GM19238 (cell line): ENCODE data around the gene USP35.
"Not testable (repeated sequence)": the region's sequence is repeated elsewhere in the genome, so short reads cannot be mapped to it uniquely, and the experiment has no call there.

Experiments used
- DNase-seq: peaks from one replicate; pipeline ENCODE4 v3.0.0; 2011; ENCODE audit warnings: low spot score; ENCODE audit not compliant: insufficient read length

USP35 gene

DNA sequence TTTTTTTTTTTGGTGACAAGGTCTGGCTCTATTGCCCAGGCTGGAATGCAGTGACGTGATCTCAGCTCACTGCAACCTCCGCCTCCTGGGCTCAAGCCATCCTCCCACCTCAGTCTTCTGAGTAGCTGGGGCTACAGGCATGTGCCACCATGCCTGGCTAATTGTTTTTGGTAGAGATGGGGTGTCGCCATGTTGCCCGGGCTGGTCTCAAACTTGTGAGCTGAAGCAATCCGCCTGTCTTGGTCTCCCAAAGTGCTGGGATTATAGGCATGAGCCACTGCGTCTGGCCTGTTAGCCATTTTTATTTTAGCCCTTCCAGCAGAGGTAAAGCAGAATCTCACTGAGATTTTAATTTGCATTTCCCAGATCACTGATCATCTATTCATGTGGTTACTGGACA lies 44.3 kb downstream of the USP35 start:
- DNase-seq: not testable (repeated sequence)

DNA sequence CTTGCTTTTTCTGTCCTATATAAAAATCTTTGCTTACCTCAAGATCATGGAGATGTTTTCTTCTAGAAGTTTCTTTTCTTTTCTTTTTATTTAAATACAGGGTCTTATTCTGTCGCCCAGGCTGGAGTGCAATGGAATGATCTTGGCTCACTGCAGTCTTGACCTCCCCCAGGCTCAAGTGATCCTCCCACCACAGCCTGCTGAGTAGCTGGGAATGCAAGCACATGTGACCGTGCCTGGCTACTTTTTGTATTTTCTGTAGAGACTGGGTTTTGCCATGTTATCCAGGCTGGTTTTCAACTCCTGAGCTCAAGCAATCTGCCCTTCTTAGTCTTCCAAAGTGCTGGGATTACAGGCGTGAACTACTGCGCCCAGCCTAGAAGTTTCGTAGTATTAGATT lies 45.3 kb downstream of the USP35 start:
- no peak for DNase-seq

DNA sequence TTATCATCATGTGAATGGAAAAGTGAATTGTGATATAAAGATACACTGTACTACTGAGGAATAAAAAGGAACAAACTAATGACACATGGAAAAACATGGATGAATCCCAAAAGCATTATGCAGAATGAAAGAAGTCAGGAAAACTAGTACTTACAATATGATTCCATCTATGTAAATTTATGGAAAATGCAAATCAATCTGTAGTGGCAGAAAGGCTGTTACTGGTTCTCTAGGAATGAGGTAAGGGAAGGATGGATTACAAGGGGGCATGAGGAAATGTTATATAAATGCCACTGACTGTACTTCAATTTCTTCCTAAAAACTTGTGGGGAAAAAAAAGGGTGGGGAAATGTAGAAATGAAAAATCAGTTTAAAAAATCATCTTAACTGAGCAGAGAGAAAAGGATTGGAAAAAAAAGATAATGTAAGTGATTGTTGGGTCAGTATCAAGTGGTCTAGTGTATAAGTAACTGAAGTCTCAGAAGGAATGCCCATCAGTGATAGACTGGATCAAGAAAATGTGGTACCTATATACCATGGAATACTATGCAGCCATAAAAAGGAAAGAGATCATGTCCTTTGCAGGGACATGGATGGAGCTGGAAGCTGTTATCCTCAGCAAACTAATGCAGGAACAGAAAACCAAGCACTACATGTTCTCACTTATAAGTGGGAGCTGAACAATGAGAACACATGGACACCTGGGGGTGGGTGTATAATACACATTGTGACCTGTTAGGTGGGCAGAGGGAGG lies 48.8 kb downstream of the USP35 start:
- no peak for DNase-seq

DNA sequence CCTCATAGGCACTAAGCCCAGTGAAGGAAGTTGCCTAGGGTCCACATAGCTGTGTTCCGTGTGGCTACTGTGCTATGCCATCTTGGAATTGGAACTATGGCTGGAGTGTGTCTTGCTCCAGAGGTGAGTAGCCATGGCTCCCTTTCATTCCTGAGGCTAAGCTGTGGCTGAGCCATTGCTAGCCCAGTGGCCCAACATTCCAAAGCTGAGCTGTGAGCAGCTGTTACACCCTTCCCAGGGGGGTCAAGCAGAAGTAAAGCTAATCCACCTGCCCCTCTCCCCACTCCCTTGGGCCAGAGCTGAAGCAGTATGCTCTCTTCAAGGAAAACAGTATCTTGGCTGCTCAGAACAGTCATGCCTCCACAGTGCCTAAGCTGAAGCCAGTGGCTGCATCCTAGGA lies 51.1 kb downstream of the USP35 start:
- DNase-seq: no peak

DNA sequence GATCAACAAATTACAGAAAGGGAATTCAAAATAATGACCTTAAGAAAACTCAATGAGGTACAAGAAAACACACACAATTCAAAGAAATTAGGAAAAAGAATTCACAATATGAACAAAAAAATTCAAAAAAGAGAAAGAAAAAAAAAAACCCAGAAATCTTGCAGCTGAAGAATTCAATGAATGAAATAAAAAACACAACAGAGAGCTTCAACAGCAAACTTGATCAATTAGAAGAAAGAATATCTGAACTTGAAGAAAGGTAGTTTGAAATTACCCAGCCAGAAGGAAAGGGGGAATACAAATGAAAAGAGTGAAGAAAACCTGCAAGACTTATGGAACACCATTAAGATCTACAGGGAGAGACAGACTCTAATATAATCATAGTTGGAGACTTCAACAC lies 52.8 kb downstream of the USP35 start:
- no peak for DNase-seq

DNA sequence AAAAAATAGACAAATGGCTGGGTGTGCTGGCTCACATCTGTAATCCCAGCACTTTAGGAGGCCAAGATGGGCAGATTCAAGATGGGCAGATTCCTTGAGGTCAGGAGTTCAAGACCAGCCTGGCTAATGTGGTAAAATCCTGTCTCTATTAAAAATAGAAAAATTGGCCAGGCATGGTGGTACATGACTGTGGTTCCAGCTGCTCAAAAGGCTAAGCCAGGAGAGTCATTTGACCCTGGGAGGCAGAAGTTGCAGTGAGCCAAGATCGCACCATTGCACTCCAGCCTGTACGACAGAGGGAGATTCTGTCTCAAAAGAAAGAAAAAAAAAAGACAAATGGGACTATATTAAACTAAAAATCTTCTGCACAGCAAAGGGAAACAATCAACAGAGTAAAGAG lies 55.4 kb downstream of the USP35 start:
- DNase-seq: no peak

DNA sequence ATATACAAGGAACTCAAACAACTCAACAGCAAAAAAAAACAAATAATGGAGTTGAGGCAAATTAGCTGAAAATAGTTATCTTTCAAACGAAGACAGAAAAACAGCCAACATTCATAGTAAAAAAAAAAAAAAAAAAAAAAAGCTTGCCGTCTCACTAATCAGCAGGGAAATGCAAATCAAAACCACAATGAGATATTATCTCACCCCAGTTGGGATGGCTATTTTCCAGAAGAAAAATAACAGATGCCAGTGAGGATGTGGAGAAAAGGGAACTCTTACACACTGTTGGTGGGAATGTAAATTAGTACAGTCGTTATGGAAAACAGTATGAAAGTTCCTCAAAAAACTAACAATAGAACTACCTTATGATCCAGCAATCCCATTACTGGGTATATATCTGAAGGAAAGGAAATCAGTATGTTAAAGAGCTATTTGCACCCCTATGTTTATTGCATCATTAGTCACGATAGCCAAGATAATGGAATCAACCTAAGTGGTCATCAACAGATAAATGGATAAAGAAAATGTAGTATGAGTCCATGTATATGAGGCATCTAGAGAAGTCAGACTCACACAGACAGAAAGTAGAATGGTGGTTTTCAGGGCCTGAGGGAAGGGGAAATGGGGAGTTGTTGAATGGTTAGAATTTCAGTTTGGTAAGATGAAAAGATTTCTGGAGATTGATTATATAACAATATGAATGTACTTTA lies 56.0 kb downstream of the USP35 start:
- DNase-seq: no peak

DNA sequence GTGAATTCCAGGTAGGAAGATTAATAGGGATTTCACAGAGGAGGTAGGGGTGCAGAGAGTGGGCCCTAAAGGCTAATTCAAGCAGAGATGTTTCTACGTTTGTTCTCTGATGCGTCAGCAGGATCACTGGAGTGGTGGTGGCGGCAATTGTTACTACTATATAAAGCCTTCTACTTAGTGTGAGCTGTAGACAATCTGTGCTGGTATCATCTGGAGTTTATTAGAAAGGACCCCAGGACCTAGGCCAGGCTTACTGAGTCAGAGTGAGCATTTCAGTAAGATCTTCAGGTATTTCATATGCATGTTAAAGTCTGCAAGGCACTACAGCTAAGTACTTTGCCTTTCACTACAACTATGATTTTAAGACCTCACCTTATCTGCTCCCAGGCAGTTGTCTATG lies 59.5 kb downstream of the USP35 start:
- no peak for DNase-seq

DNA sequence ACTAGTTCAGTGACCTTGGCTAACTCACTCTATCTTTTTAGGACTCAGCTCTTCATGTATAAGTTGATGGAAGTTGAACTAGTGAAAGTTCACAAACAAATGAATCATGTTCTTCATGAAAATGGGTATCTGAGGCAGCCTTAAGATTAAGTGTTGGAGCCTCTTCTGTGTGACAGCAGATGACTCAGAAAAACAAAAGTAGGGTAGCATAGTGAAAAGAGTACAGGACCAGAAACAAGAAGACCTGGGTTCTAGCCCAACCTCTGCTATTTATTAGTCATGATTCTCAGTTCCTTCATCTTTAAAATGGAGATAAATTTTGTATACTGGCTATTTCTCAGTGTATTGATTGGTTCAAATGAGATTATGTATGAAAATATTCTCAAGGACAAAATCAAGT lies 60.2 kb downstream of the USP35 start:
- no peak for DNase-seq

DNA sequence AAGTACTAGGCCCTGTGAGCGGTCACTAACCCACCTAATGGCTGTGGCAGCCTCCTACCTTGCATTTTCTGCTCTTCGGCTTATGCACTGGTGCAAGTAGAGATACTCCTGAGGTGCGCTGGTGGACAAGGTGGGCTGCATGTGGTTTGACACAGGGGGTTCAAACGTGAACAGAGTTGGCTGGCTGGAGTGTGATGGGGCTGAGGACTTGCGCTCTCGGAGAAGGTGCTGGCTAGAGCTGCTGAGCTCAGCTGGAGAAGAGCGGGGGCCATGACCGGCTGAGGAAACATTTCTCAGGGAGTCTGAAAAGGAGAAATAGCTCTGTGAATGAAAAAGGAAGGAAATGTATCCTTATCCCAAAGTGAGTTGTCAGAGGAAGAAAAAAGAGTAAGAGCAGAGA lies 61.4 kb downstream of the USP35 start:
- no peak for DNase-seq

DNA sequence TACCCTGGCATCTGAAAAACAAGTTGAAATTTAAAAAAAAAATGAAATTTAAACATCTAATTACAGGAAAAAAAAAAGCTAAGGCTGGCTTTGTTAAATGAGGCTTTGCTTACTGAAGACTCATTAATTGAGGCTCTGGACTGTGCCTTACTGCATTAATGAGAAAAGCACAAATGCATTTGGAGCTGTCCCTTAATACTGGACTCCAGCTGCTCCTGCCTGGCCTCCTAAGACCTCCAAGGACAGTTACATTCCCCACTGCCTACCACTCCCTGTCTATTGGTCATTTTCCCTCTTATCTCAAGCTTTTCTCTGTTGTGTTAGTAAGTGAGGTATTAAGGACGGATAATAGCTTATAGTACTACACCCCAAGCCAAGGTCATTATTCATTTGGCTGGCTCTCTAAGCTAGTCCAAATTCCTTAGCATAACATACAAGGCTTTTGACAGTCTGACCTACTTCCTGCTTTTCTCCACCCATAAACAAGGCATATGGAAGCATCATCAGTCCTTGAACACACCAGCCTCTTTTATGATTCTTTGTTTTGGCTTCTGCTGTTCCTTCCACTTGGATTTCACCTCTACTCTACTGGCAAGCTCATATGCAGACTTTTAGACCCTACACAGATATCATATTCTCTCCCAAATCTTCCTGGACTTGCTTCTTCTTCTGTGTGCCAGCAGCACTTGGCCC lies 62.5 kb downstream of the USP35 start:
- no peak for DNase-seq

DNA sequence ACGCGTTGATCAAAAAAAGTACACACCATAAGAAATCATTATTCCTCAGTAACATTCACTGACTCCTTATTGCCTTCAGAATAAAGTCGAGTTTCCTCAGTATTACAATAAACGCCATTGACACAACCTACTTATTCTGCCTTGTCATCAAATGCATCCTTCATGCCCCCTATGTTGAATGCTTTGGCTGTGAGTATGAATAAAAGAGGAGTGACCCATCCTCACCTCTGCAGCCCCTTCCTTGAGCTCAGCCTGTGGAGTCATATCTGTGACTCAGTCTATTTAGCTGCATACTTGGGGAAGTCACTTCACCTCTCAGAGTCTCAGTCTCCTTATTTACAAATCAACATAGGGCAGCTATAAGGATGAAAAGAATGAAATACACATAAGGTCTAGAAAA lies 65.1 kb downstream of the USP35 start:
- no peak for DNase-seq

DNA sequence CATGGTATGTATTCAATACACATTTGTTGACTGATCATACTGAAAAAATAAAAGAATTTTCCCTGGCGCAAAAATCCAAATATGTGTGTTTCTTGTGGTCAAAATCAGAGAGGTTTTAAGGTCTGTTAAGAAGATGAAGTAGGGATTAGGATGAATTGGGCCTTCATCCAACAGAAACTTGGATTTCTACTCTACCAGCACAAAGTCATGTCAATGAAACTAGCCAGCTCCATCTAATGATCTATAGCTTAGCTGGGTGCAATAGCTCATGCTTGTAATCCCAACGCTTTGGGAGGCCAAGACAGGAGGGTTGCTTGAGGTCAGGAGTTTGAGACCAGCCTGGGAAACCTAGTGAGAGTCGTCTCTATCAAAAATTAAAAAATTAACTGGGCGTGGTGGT lies 65.5 kb downstream of the USP35 start:
- DNase-seq: no peak

DNA sequence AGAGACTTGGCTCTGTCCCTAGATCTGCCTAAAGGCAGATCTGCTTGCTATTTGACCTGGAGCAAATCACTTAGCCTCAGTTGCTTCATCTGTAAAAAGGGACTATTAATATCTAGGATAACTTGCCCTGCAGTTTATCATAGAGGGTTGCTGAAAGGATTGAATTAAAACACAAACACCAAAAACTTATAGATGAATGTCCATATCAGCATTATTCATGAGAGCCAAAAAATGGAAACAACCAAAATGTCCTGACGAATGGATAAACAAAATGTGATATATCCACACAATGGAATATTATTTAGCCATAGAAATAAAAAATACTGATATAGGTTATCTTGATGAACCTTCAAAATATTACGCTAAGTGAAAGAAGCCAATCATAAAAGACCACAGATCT lies 67.2 kb downstream of the USP35 start:
- DNase-seq: no peak

DNA sequence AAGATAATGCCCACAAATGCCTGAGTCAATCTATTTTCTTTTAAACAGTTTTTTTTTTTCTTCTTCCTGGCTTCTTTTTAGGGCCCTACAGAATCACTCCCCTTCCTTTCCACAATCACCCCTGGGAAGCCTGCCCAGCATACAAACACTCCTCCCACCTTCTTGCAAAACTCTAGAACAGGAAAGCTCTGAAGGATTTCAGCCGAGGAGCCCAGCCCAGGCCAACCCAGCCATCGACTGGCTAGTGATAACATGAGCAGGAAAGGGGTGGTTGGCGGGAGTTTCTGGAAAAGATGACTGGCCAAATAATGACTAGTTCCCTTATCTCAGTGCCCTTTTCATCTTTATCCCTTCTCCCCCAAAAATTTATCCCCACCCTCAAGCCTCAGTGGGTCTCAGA lies 68.2 kb downstream of the USP35 start:
- no peak for DNase-seq

DNA sequence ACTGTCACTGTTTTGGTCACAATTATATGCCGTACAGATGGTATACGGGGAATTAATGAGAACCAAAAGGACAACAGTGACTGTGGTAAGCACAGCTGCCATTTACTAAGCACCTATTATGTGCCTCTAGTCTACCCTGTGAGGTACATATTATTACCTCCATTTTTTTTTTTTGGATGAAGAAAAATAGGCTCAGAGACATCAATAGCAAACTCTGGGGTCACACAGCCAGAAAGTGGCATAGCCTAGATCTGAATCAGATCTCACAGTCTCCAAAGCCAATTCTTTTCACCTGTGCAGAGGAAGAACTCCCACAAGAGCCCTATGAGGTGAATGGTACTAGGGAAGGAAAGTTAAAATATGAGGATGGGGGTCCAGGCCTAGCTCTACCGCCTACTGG lies 68.9 kb downstream of the USP35 start:
- no peak for DNase-seq

DNA sequence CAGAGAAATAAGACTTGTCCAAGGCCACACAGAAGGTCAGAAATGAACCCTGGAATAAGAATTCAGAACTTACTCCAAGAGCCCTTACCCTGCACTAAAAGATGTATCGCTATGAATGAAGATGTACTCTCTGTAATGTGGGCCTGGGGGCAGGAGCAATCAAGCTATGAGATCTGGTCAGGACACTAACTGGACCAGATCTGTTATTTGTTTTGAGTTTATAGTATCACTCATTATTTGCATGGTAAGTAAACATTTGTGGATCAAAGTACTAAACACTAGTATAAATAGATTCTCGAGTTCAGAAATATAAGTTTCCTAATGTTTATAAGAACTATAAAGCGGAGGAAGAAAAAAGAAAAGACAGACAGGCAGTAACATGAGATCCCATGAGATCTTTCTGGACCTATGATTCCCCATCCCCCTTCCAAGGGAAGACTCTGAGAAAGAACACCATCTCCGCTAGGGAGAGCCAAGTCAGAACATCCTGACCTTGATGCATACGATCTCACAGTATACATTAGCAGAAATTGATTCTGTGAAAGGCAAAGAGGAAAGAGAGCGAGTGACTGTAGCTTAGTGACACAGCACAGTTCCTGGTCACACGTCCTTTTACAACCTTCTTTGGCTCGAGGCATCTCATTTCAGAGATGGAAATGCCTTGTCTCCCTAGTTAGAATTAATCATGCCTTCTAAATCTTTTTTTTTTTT lies 71.2 kb downstream of the USP35 start:
- DNase-seq: no peak

DNA sequence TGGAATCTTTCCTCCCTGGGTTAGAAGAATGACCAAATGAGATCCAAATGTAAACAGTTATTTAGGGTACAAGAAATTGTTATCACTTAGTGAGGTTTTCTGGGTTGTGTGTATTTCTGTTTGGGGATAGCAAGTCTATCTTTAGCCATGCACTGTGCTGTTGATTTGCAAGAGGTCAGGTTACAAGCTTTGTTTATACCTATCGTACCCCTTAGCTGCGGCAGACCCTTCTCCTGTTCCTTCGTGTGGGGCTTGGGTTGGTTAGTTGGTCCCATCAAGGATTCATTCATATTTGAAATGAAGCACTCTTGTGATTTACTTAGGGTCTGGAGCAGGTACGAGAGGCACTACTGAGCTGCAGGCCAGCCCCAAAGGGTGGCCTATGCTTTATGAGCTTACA lies 72.6 kb downstream of the USP35 start:
- no peak for DNase-seq

DNA sequence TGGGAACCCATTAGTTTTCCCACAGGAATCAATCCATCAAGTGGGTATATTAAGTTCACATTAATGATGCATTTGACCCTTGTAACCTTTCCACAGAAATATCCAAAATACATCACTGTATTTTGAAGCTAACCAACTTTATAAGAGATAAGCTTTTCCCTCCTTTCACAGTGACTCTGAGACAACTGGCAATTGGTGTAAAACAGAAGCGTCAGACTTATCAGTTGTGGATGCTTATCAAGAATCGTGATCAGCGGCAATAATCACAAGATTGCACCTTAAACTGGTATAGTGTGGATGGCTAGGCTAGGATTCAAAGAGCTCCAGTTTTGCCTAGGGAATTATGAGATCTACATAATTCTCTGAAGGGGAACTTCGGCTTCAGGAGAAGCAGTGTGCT lies 73.1 kb downstream of the USP35 start:
- no peak for DNase-seq

DNA sequence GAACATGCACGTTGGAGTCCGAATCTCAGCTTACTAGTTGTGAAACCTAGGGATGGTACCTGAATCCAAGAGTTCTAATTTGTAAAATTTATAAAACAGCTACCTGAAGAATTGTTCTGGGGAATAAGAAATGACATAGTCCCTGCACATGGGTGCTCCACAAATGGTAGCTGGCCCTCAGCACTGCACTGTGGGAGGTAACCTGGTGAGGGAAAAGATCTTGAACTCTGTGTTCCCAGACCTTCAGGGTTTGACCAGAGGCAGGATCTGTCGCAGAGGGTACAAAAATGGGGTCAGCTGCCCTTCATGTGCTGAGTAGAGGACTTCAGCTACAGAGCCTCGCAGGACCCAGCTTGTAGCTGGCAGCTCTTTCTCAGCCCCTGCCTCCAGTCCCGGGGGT lies 73.5 kb downstream of the USP35 start:
- no peak for DNase-seq

DNA sequence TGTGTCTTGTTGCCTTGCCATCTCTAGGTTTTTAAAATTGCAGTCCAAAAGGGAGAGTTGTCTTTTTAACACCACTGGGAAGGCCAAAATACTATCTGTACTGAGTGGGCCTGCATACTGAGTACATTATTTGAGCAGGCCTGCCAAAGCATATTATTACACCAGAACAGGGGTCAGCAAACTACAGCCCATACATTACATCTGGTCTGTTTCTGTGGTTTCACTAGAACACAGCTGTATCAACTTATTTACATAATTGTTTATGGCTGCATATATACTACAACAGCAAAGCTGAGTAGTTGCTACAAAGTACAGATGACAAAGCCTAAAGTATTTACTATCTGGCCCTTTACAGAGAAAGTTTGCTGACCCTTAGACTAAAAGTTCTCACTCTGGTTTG lies 74.0 kb downstream of the USP35 start:
- no peak for DNase-seq
